B cell (primary cell): ENCODE measurements around the gene CTIF. TPM values are rescaled to one million over a fixed set of nuclear protein-coding genes. Genes with fewer than 3 reads are reported as not detected.

Experiments used
- ATAC-seq: fragments of 200-7000 bp; cut with Tn5 transposase; one replicate; pipeline ENCODE4 v1.10.0; 2021; ENCODE audit warnings: low read depth, mild to moderate bottlenecking, moderate number of reproducible peaks, moderate library complexity
- CTCF ChIA-PET: fragments of 350-600 bp; sonication (Branson Sonifier 250); formaldehyde crosslinking; loops from one replicate; lab custom pipeline; 2021; ENCODE audit warnings: antibody characterized with exemption, inconsistent platforms; lab: Charles Lee
- POLR2A ChIA-PET: fragments of 350-600 bp; sonication (Branson Sonifier 250); formaldehyde crosslinking; loops from one replicate; lab custom pipeline; 2021; ENCODE audit warnings: antibody characterized with exemption; lab: Charles Lee
- DNase-seq: peaks from one replicate; pipeline ENCODE4 v3.0.0; 2013
- H2AFZ ChIP-seq: 2 replicates; pipeline ENCODE4 v1.6.1; 2012; ENCODE audit warnings: mild to moderate bottlenecking, low read depth, low read length; ENCODE audit not compliant: insufficient read depth, poor library complexity, severe bottlenecking
- H3K27ac ChIP-seq, 2 donors: 1 replicate in 1 of 2; 2 replicates in 1 of 2; pipeline ENCODE4 v1.5.1; 2012 to 2013; ENCODE audit warnings: low read length in 2 of 2, mild to moderate bottlenecking in 2 of 2, moderate library complexity in 1 of 2
- H3K27me3 ChIP-seq, 4 experiments: fragments of 200-600 bp in 1 of 4; sonication (generic) in 1 of 4; replicated peaks in 1 of 4; 1 replicate in 2 of 4; 2 replicates in 2 of 4; pipeline versions ENCODE4 v1.6.1 to v1.7.0; 2013 to 2016; ENCODE audit warnings: low read length in 3 of 4, mild to moderate bottlenecking in 2 of 4, mixed read lengths in 1 of 4, moderate library complexity in 1 of 4; ENCODE audit not compliant: insufficient read depth in 4 of 4, control insufficient read depth in 3 of 4; ENCODE audit errors: control extremely low read depth in 1 of 4
- H3K36me3 ChIP-seq, 2 experiments: replicated peaks in 1 of 2; 1 replicate in 1 of 2; 2 replicates in 1 of 2; pipeline versions ENCODE4 v1.6.1 to v1.7.1; 2013; ENCODE audit warnings: low read length in 1 of 2; ENCODE audit not compliant: insufficient read depth in 2 of 2, control insufficient read depth in 1 of 2; ENCODE audit errors: control extremely low read depth in 1 of 2, extremely low read depth in 1 of 2
- H3K4me1 ChIP-seq, 2 donors: fragments of 200-600 bp in 1 of 2; sonication (generic) in 1 of 2; 1 replicate in 1 of 2; 2 replicates in 1 of 2; pipeline versions ENCODE4 v1.5.1 to v1.6.1; 2013 to 2017; ENCODE audit warnings: low read length in 2 of 2; ENCODE audit not compliant: control insufficient read depth in 2 of 2, insufficient read depth in 2 of 2
- H3K4me2 ChIP-seq: replicated peaks from 2 replicates; pipeline ENCODE3; 2012; ENCODE audit warnings: mild to moderate bottlenecking, low read depth, low read length; ENCODE audit not compliant: poor library complexity, severe bottlenecking
- H3K4me3 ChIP-seq, 5 experiments: fragments of 200-600 bp in 1 of 5; sonication (generic) in 1 of 5; 1 replicate in 3 of 5; 2 replicates in 2 of 5; pipeline versions ENCODE4 v1.5.1 to v1.7.0; 2011 to 2016; ENCODE audit warnings: low read length in 4 of 5, mild to moderate bottlenecking in 4 of 5, low read depth in 2 of 5, control low read depth in 1 of 5, moderate library complexity in 1 of 5; ENCODE audit not compliant: insufficient read depth in 1 of 5; ENCODE audit errors: control extremely low read depth in 1 of 5, extremely low read depth in 1 of 5
- H3K79me2 ChIP-seq: fragments of 200-600 bp; sonication (generic); one replicate; pipeline ENCODE4 v1.6.0; 2016; ENCODE audit warnings: low read length; ENCODE audit not compliant: control insufficient read depth, insufficient read depth
- H3K9ac ChIP-seq: fragments of 200-600 bp; sonication (generic); 2 replicates; pipeline ENCODE4 v1.6.1; 2017; ENCODE audit warnings: mild to moderate bottlenecking, low read length, moderate library complexity
- H3K9me3 ChIP-seq, 3 donors: one replicate each; pipeline versions ENCODE4 v1.6.1 to v1.7.1; 2013; ENCODE audit warnings: low read length in 2 of 3; ENCODE audit not compliant: control insufficient read depth in 2 of 3, insufficient read depth in 1 of 3; ENCODE audit errors: control extremely low read depth in 1 of 3
- H4K20me1 ChIP-seq: 2 replicates; pipeline ENCODE4 v1.6.0; 2012; ENCODE audit warnings: mild to moderate bottlenecking, low read length; ENCODE audit not compliant: insufficient read depth, control insufficient read depth, poor library complexity, severe bottlenecking
- H3K27ac Mint-ChIP-seq: one replicate; pipeline ENCODE4 v1.8.0; 2021; ENCODE audit warnings: mixed read lengths
- H3K27me3 Mint-ChIP-seq: one replicate; pipeline ENCODE4 v1.8.0; 2021; ENCODE audit warnings: mixed read lengths
- H3K4me1 Mint-ChIP-seq: one replicate; pipeline ENCODE4 v1.8.0; 2021; ENCODE audit warnings: mixed read lengths
- H3K4me3 Mint-ChIP-seq: one replicate; pipeline ENCODE4 v1.8.0; 2021; ENCODE audit warnings: mixed read lengths
- H3K9me3 Mint-ChIP-seq: one replicate; pipeline ENCODE4 v1.8.0; 2022; ENCODE audit warnings: mixed read lengths; ENCODE audit not compliant: insufficient read depth
- CTCF ChIP-seq: fragments of 200-600 bp; IDR thresholded peaks from one replicate; pipeline ENCODE4 v1.8.0; 2022; ENCODE audit warnings: antibody characterized with exemption, mild to moderate bottlenecking
- EZH2 ChIP-seq: IDR thresholded peaks from 2 replicates; pipeline ENCODE4 v1.6.1; 2012; ENCODE audit warnings: borderline replicate concordance, low read depth, mild to moderate bottlenecking, moderate library complexity, low read length; ENCODE audit not compliant: insufficient read depth, poor library complexity, severe bottlenecking
- WGBS: methylation state at CpG from one replicate; pipeline ENCODE4 v1.1.5; 2013; ENCODE audit warnings: missing lambda C conversion rate; ENCODE audit not compliant: insufficient coverage; 5-methylcytosine and 5-hydroxymethylcytosine counted together
- intact Hi-C: fragments of 100-400 bp; cut with micrococcal nuclease; formaldehyde crosslinking; loops from one replicate; pipeline ENCODE4 v1.10.0; 2022
- polyA plus RNA-seq: library from polyadenylated mRNA; depleted of rRNA; stranded (reverse); fragments of >200 nt; gene quantifications from 2 replicates; pipeline ENCODE4 v1.2.3, GENCODE V29; 2012
- total RNA-seq, 2 donors: library from RNA; stranded (reverse); fragments of 120-200 nt in 1 of 2; gene quantifications; 1 replicate in 1 of 2; 2 replicates in 1 of 2; pipeline versions ENCODE4 v1.2.3 to v1.2.4, GENCODE V29; 2013 to 2022

CTIF gene
- total and polyA plus RNA-seq, 2 donors (not counting 1 experiment from before 2014, with no cell fraction given), result 3.6 to 16.2 TPM

GRCh38 chr18:48884771-48885170 lies 345.9 kb downstream of the CTIF start:
- H3K9ac ChIP-seq, result no peak overlapping the region
- H3K27ac Mint-ChIP-seq, result no peak overlapping the region
- 84% methylated on average over 4 of the region's 4 CpGs for WGBS
- ChIA-PET CTCF (no interaction called here), POLR2A (no interaction called here)
- no peaks in the 10 kb centered on the region for H3K27me3 Mint-ChIP-seq
- no peak for DNase-seq
- TF ChIP-seq CTCF, result no peak
- H4K20me1 ChIP-seq, result no peaks in the 10 kb centered on the region
- no peaks in the 10 kb centered on the region for H3K4me1 Mint-ChIP-seq
- intact Hi-C loops, result no loop called here
- ATAC-seq, result no peak
- no peak overlapping the region for H2AFZ ChIP-seq
- H3K4me2 ChIP-seq, result no peak overlapping the region
- H3K27me3 ChIP-seq, result no peaks in the 10 kb centered on the region
- H3K4me1 ChIP-seq, result no peaks in the 10 kb centered on the region
- H3K4me3 ChIP-seq, result no peak overlapping the region
- no peaks in the 10 kb centered on the region for H3K36me3 ChIP-seq
- H3K27ac ChIP-seq, result no peak overlapping the region
- H3K4me3 Mint-ChIP-seq, result no peak overlapping the region
- H3K9me3 Mint-ChIP-seq, result no peaks in the 10 kb centered on the region
- no peaks in the 10 kb centered on the region for H3K9me3 ChIP-seq
- no peaks in the 10 kb centered on the region for H3K79me2 ChIP-seq

GRCh38 chr18:48885266-48885923 lies 346.6 kb downstream of the CTIF start:
- ChIA-PET CTCF (no interaction called here), POLR2A (no interaction called here)
- intact Hi-C loops, result no loop called here
- Histone ChIP-seq H3K27ac (no peak overlapping the region), H3K4me3 (no peak overlapping the region), H3K79me2 (no peaks in the 10 kb centered on the region), H3K36me3 (no peaks in the 10 kb centered on the region), H3K9me3 (no peaks in the 10 kb centered on the region), H3K27me3 (no peaks in the 10 kb centered on the region), H3K4me1 (no peaks in the 10 kb centered on the region), H3K9ac (no peak overlapping the region), H3K4me2 (no peak overlapping the region), H2AFZ (no peak overlapping the region), H4K20me1 (no peaks in the 10 kb centered on the region)
- Mint-ChIP-seq H3K27me3 (no peaks in the 10 kb centered on the region), H3K4me1 (no peaks in the 10 kb centered on the region), H3K27ac (no peak overlapping the region), H3K4me3 (no peak overlapping the region), H3K9me3 (no peaks in the 10 kb centered on the region)
- ATAC-seq (no peak), DNase-seq (no peak)
- TF ChIP-seq EZH2, result no peak
- no peak for TF ChIP-seq CTCF
- WGBS, result 89% methylated on average over 6 of the region's 11 CpGs
